HCT116 (cell line): ENCODE results near the gene CEACAM5. TPM values are rescaled to one million over a fixed set of nuclear protein-coding genes. Genes with fewer than 3 reads are reported as not detected.

Experiments
- ATAC-seq: fragments of 200-7000 bp; cut with Tn5 transposase; 2 replicates; pipeline ENCODE4 v1.9.1; 2020; ENCODE audit warnings: mild to moderate bottlenecking, moderate library complexity
- BruUV-seq: library from RNA; stranded (reverse); fragments of 400-500 nt; replicated peaks from 2 replicates; lab custom pipeline; 2021; lab: Mats Ljungman, UMichigan
- CTCF ChIA-PET: fragments of 300-600 bp; sonication (Branson Sonifier 250); formaldehyde crosslinking; loops from one replicate; lab custom pipeline; 2021; ENCODE audit warnings: antibody characterized with exemption; lab: Charles Lee
- POLR2A ChIA-PET: fragments of 300-600, 350-600 bp; sonication (Branson Sonifier 250); formaldehyde crosslinking; loops from one replicate; lab custom pipeline; 2021; ENCODE audit warnings: antibody characterized with exemption; lab: Charles Lee
- RAD21 ChIA-PET, 2 experiments: fragments of 300-600 bp; sonication (Branson Sonifier 250); formaldehyde crosslinking; loops; one replicate each; lab custom pipeline; 2023; ENCODE audit warnings: low total read pairs in 2 of 2; ENCODE audit not compliant: uncharacterized antibody in 2 of 2, unreplicated experiment in 2 of 2, low non-redundant PET in 1 of 2; lab: Charles Lee
- DNase-seq: peaks from one replicate; pipeline ENCODE4 v3.0.0-alpha.2; 2010; ENCODE audit warnings: low read depth, low spot score
- H2AFZ ChIP-seq: fragments of 200-600 bp; shearing (Covaris generic), sonication (generic); 2 replicates; pipeline ENCODE4 v1.6.1; 2017; ENCODE audit warnings: low read depth, mixed run types, mixed read lengths, antibody characterized with exemption, low read length; ENCODE audit not compliant: poor library complexity, severe bottlenecking
- H3K27ac ChIP-seq: 2 replicates; pipeline ENCODE4 v1.5.1; 2012; ENCODE audit warnings: low read depth, low read length
- H3K27me3 ChIP-seq: fragments of 200-600 bp; sonication (generic); 2 replicates; pipeline ENCODE4 v1.6.1; 2016; ENCODE audit warnings: mixed run types, low read length, mixed read lengths; ENCODE audit not compliant: insufficient read depth
- H3K36me3 ChIP-seq, 2 experiments: fragments of 200-500 bp in 1 of 2; fragments of 200-600 bp in 1 of 2; sonication (Bioruptor generic) in 1 of 2; sonication (generic) in 1 of 2; 2 replicates each; pipeline versions ENCODE4 v1.5.1 to v1.6.1; 2014 to 2016; ENCODE audit warnings: low read length in 2 of 2, inconsistent platforms in 1 of 2, mixed read lengths in 1 of 2, mixed run types in 1 of 2; ENCODE audit not compliant: insufficient read depth in 2 of 2, control insufficient read depth in 1 of 2
- H3K4me1 ChIP-seq, 2 experiments: fragments of 200-600 bp in 1 of 2; sonication (generic) in 1 of 2; 2 replicates each; pipeline versions ENCODE4 v1.5.1 to v1.6.1; 2012 to 2017; ENCODE audit warnings: low read length in 2 of 2, inconsistent platforms in 1 of 2, mild to moderate bottlenecking in 1 of 2, mixed read lengths in 1 of 2, mixed run types in 1 of 2, moderate library complexity in 1 of 2; ENCODE audit not compliant: insufficient read depth in 2 of 2, control insufficient read depth in 1 of 2
- H3K4me2 ChIP-seq: fragments of 200-600 bp; sonication (generic); 2 replicates; pipeline ENCODE4 v1.6.1; 2017; ENCODE audit warnings: mixed run types, low read length, mixed read lengths
- H3K4me3 ChIP-seq, 2 experiments: fragments of 200-600 bp in 1 of 2; sonication (generic) in 1 of 2; replicated peaks in 1 of 2; 2 replicates each; pipeline ENCODE4 v1.5.1; 2011 to 2016; ENCODE audit warnings: low read length in 2 of 2, control low read depth in 1 of 2, low read depth in 1 of 2, mild to moderate bottlenecking in 1 of 2, mixed read lengths in 1 of 2, mixed run types in 1 of 2
- H3K79me2 ChIP-seq: fragments of 200-600 bp; sonication (generic); 2 replicates; pipeline ENCODE4 v1.6.1; 2017; ENCODE audit warnings: mild to moderate bottlenecking, mixed run types, low read length, moderate library complexity, mixed read lengths; ENCODE audit not compliant: insufficient read depth
- H3K9ac ChIP-seq: fragments of 200-600 bp; sonication (generic); 2 replicates; pipeline ENCODE4 v1.6.1; 2016; ENCODE audit warnings: low read length, mixed read lengths
- H3K9me2 ChIP-seq: fragments of 200-600 bp; sonication (generic), shearing (Covaris generic); 2 replicates; pipeline ENCODE4 v1.6.1; 2017; ENCODE audit warnings: mixed run types, mild to moderate bottlenecking, moderate library complexity; ENCODE audit not compliant: insufficient read depth
- H3K9me3 ChIP-seq, 2 experiments: fragments of 200-500 bp in 1 of 2; fragments of 200-600 bp in 1 of 2; sonication (Bioruptor generic) in 1 of 2; sonication (generic) in 1 of 2; 2 replicates each; pipeline ENCODE4 v1.6.1; 2014 to 2017; ENCODE audit warnings: low read length in 2 of 2, mixed read lengths in 2 of 2, inconsistent platforms in 1 of 2, low read depth in 1 of 2, mild to moderate bottlenecking in 1 of 2, mixed run types in 1 of 2, moderate library complexity in 1 of 2; ENCODE audit not compliant: control insufficient read depth in 1 of 2, insufficient read depth in 1 of 2
- H4K20me1 ChIP-seq: fragments of 200-600 bp; sonication (generic), shearing (Covaris generic); 2 replicates; pipeline ENCODE4 v1.6.1; 2017; ENCODE audit warnings: mixed run types, mild to moderate bottlenecking, moderate library complexity; ENCODE audit not compliant: insufficient read depth
- CEBPB ChIP-seq: IDR thresholded peaks from 2 replicates; pipeline ENCODE4 v1.6.1; 2012; ENCODE audit warnings: low read depth
- EGR1 ChIP-seq: IDR thresholded peaks from 2 replicates; pipeline ENCODE4 v1.6.1; 2012; ENCODE audit warnings: low read depth
- ELF1 ChIP-seq: IDR thresholded peaks from 2 replicates; pipeline ENCODE4 v1.6.1; 2012; ENCODE audit warnings: low read depth, borderline replicate concordance
- EZH2 ChIP-seq: fragments of 200-600 bp; sonication (generic); IDR thresholded peaks from 2 replicates; pipeline ENCODE4 v1.6.1; 2017; ENCODE audit warnings: antibody characterized with exemption, mixed run types
- FOSL1 ChIP-seq: IDR thresholded peaks from 2 replicates; pipeline ENCODE4 v1.6.1; 2012; ENCODE audit warnings: low read depth
- JUND ChIP-seq: IDR thresholded peaks from 2 replicates; pipeline ENCODE4 v1.6.1; 2012
- POLR2A ChIP-seq: IDR thresholded peaks from 2 replicates; pipeline ENCODE4 v1.7.0; 2011; ENCODE audit warnings: borderline replicate concordance; ENCODE audit not compliant: insufficient read depth, insufficient read length; ENCODE audit errors: extremely low read depth
- POLR2AphosphoS5 ChIP-seq: IDR thresholded peaks from 2 replicates; pipeline ENCODE4 v1.6.1; 2011; ENCODE audit warnings: mild to moderate bottlenecking, low read depth, low read length, moderate library complexity
- RAD21 ChIP-seq: IDR thresholded peaks from 2 replicates; pipeline ENCODE4 v1.6.1; 2012; ENCODE audit warnings: low read depth, mild to moderate bottlenecking
- SIN3A ChIP-seq: IDR thresholded peaks from 2 replicates; pipeline ENCODE4 v1.6.1; 2012; ENCODE audit warnings: low read depth
- SP1 ChIP-seq: IDR thresholded peaks from 2 replicates; pipeline ENCODE4 v1.6.1; 2012; ENCODE audit warnings: low read depth
- SRF ChIP-seq: IDR thresholded peaks from 2 replicates; pipeline ENCODE4 v1.6.1; 2012; ENCODE audit warnings: low read depth
- YY1 ChIP-seq: IDR thresholded peaks from 2 replicates; pipeline ENCODE4 v1.6.1; 2011; ENCODE audit warnings: low read length, low read depth, moderate library complexity, mild to moderate bottlenecking; ENCODE audit not compliant: insufficient replicate concordance; ENCODE audit errors: extremely low read depth
- ZFX ChIP-seq: fragments of 450-650 bp; IDR thresholded peaks from 2 replicates; pipeline ENCODE4 v1.6.1; 2017
- ZNF274 ChIP-seq: fragments of 200-500 bp; sonication (Bioruptor generic); IDR thresholded peaks from 2 replicates; pipeline ENCODE4 v1.6.1; 2014; ENCODE audit warnings: mild to moderate bottlenecking, low read depth, low read length, inconsistent platforms
- intact Hi-C: fragments of 100-400 bp; cut with micrococcal nuclease; formaldehyde crosslinking; loops from 2 replicates; pipeline ENCODE4 v1.10.0; 2022
- total RNA-seq: library from RNA; stranded (reverse); gene quantifications from one replicate; pipeline ENCODE4 v1.2.1, GENCODE V29; 2021; ENCODE audit not compliant: unreplicated experiment
- TF ChIP-seq, protein P1 (sequence below): IDR thresholded peaks from 2 replicates; pipeline ENCODE4 v1.6.1; 2012
- TF ChIP-seq, protein P2 (sequence below): IDR thresholded peaks from 2 replicates; pipeline ENCODE4 v1.6.1; 2011; ENCODE audit warnings: mild to moderate bottlenecking, low read length, moderate library complexity; ENCODE audit not compliant: insufficient replicate concordance; ENCODE audit errors: extremely low read depth

The CEACAM5 gene
- total RNA-seq, 1 experiment from 2014 or later: 0.22 TPM

DNA sequence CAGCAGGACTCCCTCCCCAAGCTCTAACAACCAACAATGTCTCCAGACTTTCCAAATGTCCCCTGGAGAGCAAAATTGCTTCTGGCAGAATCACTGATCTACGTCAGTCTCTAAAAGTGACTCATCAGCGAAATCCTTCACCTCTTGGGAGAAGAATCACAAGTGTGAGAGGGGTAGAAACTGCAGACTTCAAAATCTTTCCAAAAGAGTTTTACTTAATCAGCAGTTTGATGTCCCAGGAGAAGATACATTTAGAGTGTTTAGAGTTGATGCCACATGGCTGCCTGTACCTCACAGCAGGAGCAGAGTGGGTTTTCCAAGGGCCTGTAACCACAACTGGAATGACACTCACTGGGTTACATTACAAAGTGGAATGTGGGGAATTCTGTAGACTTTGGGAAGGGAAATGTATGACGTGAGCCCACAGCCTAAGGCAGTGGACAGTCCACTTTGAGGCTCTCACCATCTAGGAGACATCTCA is 6.2 kb upstream of the CEACAM5 start:
- Histone ChIP-seq H2AFZ (no peak overlapping the region), H3K27me3 (peaks cover 48% of the 10 kb centered on the region; the same call in 1 of the 2 replicates), H3K27ac (no peak overlapping the region), H3K9ac (no peak overlapping the region), H3K36me3 (no peaks in the 10 kb centered on the region), H3K79me2 (no peaks in the 10 kb centered on the region), H3K4me3 (no peak overlapping the region), H3K9me2 (no peaks in the 10 kb centered on the region), H3K9me3 (no peaks in the 10 kb centered on the region), H4K20me1 (no peaks in the 10 kb centered on the region), H3K4me1 (peaks cover 0 to 11% of the 10 kb centered on the region in 2 experiments; a peak in 2 of 4 replicates), H3K4me2 (no peak overlapping the region)
- no TSS peak for BruUV-seq
- TF ChIP-seq SIN3A (no peak), EGR1 (no peak), JUND (no peak)
- ChIA-PET RAD21 (no interaction called here), POLR2A (interaction anchor here (1.1 kb wide), 1 partner anchor 9 kb away, joined by 3 read pairs; no protein-coding TSS in a partner anchor), CTCF (interaction anchor here (1.0 to 2.2 kb wide), 7 partner anchors 11 to 61 kb away, joined by 3 to 11 read pairs (median 4); partner anchors contain the start of gene CEACAM7)
- ATAC-seq (no peak), DNase-seq (no peak)
- intact Hi-C loops: loop anchor here (10.0 kb wide), 1 partner anchor 253 kb away; the partner anchor contains the start of gene RABAC1

DNA sequence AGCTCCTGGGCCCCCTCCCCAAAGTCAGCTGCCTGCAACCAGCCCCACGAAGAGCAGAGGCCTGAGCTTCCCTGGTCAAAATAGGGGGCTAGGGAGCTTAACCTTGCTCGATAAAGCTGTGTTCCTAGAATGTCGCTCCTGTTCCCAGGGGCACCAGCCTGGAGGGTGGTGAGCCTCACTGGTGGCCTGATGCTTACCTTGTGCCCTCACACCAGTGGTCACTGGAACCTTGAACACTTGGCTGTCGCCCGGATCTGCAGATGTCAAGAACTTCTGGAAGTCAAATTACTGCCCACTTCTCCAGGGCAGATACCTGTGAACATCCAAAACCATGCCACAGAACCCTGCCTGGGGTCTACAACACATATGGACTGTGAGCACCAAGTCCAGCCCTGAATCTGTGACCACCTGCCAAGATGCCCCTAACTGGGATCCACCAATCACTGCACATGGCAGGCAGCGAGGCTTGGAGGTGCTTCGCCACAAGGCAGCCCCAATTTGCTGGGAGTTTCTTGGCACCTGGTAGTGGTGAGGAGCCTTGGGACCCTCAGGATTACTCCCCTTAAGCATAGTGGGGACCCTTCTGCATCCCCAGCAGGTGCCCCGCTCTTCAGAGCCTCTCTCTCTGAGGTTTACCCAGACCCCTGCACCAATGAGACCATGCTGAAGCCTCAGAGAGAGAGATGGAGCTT is 4.7 kb upstream of the CEACAM5 start:
- H3K27ac ChIP-seq: no peak overlapping the region
- no peaks in the 10 kb centered on the region for H3K9me3 ChIP-seq
- no peak overlapping the region for H2AFZ ChIP-seq
- no peak overlapping the region for H3K4me2 ChIP-seq
- H3K4me1 ChIP-seq: peaks cover 0 to 11% of the 10 kb centered on the region in 2 experiments; a peak in 2 of 4 replicates
- H3K9me2 ChIP-seq: no peaks in the 10 kb centered on the region
- ChIA-PET RAD21 (no interaction called here), POLR2A (no interaction called here), CTCF (interaction anchor here (1.1 kb wide), 1 partner anchor 13 kb away, joined by 4 read pairs; no protein-coding TSS in a partner anchor)
- no peaks in the 10 kb centered on the region for H3K36me3 ChIP-seq
- no peaks in the 10 kb centered on the region for H3K79me2 ChIP-seq
- no peak overlapping the region for H3K9ac ChIP-seq
- no peaks in the 10 kb centered on the region for H4K20me1 ChIP-seq
- no TSS peak for BruUV-seq
- no peak overlapping the region for H3K4me3 ChIP-seq
- peaks cover 43% of the 10 kb centered on the region; the same call in 1 of the 2 replicates for H3K27me3 ChIP-seq
- DNase-seq: no peak
- no peak for ATAC-seq
- intact Hi-C loops: loop anchor here (10.0 kb wide), 1 partner anchor 251 kb away; the partner anchor contains the start of gene RABAC1
- TF ChIP-seq SRF: no peak
- no peak for TF ChIP-seq EGR1
- TF ChIP-seq, protein P1, sequence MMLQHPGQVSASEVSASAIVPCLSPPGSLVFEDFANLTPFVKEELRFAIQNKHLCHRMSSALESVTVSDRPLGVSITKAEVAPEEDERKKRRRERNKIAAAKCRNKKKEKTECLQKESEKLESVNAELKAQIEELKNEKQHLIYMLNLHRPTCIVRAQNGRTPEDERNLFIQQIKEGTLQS: no peak
- no peak for TF ChIP-seq ELF1
- no peak for TF ChIP-seq CEBPB
- TF ChIP-seq ZNF274: no peak
- TF ChIP-seq POLR2AphosphoS5: no peak
- TF ChIP-seq YY1: no peak
- no peak for TF ChIP-seq POLR2A
- no peak for TF ChIP-seq FOSL1
- TF ChIP-seq ZFX: no peak
- TF ChIP-seq, protein P2, sequence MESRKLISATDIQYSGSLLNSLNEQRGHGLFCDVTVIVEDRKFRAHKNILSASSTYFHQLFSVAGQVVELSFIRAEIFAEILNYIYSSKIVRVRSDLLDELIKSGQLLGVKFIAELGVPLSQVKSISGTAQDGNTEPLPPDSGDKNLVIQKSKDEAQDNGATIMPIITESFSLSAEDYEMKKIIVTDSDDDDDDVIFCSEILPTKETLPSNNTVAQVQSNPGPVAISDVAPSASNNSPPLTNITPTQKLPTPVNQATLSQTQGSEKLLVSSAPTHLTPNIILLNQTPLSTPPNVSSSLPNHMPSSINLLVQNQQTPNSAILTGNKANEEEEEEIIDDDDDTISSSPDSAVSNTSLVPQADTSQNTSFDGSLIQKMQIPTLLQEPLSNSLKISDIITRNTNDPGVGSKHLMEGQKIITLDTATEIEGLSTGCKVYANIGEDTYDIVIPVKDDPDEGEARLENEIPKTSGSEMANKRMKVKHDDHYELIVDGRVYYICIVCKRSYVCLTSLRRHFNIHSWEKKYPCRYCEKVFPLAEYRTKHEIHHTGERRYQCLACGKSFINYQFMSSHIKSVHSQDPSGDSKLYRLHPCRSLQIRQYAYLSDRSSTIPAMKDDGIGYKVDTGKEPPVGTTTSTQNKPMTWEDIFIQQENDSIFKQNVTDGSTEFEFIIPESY: no peak
- no peak for TF ChIP-seq SP1
- no peak for TF ChIP-seq RAD21
- TF ChIP-seq EZH2: no peak
- TF ChIP-seq SIN3A: no peak
